ENCODE data around the gene SNAPC2.
A peak's percentile ranks its signal among the peaks of the same experiment; 100 is the strongest.

DNA sequence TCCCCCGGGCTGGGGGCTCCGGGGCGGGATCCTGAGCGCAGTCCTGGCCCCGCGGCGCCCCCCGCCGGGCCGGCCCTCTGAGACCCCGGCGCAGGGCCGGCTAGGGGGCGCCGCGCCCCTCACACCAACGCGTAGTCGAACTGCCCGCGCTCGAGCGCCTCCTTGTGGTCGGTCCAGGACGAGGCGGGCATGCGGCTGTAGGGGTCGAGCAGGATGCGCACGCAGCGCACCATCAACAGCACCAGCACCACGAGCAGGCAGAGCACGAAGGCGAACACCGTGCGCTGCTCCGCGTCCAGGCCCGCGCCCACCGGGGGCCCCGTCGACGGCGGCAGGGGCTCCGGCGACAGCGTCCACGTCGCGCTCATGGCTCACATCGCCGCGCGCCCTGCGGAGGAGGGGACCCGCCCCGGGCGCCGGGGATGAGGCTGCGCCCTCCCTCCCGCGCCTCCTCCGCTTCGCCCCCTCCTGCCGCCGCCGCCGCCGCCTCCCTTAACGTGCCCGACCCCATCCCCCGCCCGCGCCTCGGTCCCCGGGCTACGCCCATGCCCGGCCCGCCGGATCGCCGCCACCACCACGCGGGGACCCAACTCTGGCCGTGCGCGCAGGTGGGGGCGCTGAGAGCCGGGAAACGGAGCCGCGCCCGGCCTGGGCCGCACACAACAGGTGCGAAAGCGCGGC is 5.2 kb downstream of the SNAPC2 start:
- TF ChIP-seq, protein P1, sequence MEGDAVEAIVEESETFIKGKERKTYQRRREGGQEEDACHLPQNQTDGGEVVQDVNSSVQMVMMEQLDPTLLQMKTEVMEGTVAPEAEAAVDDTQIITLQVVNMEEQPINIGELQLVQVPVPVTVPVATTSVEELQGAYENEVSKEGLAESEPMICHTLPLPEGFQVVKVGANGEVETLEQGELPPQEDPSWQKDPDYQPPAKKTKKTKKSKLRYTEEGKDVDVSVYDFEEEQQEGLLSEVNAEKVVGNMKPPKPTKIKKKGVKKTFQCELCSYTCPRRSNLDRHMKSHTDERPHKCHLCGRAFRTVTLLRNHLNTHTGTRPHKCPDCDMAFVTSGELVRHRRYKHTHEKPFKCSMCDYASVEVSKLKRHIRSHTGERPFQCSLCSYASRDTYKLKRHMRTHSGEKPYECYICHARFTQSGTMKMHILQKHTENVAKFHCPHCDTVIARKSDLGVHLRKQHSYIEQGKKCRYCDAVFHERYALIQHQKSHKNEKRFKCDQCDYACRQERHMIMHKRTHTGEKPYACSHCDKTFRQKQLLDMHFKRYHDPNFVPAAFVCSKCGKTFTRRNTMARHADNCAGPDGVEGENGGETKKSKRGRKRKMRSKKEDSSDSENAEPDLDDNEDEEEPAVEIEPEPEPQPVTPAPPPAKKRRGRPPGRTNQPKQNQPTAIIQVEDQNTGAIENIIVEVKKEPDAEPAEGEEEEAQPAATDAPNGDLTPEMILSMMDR (IDR thresholded peaks at IDR 0.05; ENCODE audit: low read length): peak; percentile 88
- TF ChIP-seq EZH2phosphoT487 (IDR thresholded peaks at IDR 0.05; ENCODE audit: low read length) (no peak), EZH2 (optimal IDR thresholded peaks at IDR 0.05; ENCODE audit: low read depth, low read length) (no peak)
